Stimulated activated CD8-positive, alpha-beta memory T cell treated with anti-CD3 and anti-CD28 coated beads, Interleukin-15, amount 100 ng/mL, for 4 hours (primary cell): ENCODE results near the gene GNAI1.

Source experiments
- DNase-seq, 2 donors: peaks; one replicate each; pipeline ENCODE4 v3.0.0-alpha.2; 2020; ENCODE audit warnings: low read depth in 2 of 2

GNAI1 gene

GRCh38 chr7:80134536-80135308 lies at the start of gene GNAI1:
TSS of gene GNAI1 (plus strand) at chr7:80134831. CDS start at chr7:80135161, 330 bp downstream.
- no peak for DNase-seq

- no peak for DNase-seq
These were observed 47.4 kb upstream of the GNAI1 start for GRCh38 chr7:80087051-80087770.

GRCh38 chr7:80087771-80088170 lies 46.9 kb upstream of the GNAI1 start:
- no peak for DNase-seq

DNA sequence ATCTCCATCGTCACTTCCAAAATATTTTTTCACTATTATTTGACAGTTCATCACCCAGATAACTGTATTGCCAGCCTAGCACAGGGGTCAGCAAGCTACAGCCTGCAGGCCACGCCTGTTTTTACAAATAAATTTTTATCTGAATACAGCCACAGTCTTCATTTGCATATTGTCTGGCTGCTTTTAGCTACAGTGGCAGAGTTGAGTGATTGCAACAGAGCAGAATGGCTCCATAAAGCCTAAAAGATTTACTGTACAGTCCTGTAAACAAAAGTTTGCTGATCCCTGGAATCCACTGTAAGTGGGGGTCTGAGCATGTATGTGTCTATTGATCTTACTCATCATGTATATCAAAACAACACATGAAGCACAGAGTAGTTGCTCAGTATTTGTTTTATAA lies 45.9 kb upstream of the GNAI1 start:
- DNase-seq = no peak

- DNase-seq = no peak
These were observed 45.3 kb upstream of the GNAI1 start for GRCh38 chr7:80089366-80089765.

DNA sequence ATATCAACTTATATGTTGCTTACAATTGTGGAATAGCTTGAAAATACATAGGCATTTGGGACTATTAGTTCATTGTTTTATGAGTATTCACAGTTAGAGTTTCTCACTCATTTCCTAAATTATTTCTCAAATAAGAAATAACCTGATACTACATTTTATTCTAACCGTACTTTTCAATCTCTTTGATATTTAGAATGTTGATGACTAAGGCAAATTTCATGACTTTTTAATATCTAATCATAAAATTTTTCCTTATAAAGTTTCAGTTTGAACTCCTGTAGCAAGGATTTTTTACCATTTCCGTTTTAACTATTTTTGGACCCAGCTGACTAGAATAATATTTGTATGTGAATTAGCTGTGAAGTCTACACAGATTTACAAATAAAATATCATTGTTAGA lies 41.3 kb upstream of the GNAI1 start:
- no peak for DNase-seq

DNA sequence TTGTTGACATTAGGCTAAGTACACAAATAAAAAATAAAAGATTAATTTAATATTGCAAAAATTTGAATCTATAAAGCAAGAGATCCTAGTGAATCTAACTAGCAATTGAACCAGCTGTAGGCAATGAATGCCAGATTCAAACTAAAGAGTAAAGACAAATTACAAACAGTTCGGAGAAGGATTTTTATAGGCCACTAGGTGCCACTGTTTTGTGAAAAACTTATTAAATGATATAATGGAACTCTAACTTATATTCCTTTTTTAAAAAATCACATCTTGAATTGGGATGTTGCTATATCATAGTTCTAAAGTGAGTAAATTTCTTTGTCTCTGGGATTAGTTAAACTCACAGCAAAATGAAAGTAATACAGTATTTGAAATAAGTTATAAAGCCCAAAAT lies 39.1 kb upstream of the GNAI1 start:
- no peak for DNase-seq

DNA sequence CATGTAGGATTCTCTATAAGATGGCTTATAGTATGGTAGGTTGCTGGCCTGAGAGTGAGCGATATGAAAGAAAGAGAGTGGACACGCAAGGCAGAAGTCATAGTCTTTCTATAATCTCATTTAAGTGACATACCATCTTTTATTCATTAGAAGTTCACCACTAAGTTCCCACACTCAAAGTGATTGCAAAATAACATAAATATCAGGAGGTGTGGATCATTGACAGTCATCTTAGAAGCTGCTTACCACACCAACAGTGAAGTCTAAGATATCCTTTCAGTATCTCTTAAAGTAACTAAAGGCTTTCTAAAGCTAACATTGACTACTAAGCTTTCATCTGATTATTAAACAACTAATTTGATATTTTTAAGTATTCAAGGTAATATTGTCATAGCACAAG lies 36.9 kb upstream of the GNAI1 start:
- no peak for DNase-seq

- no peak for DNase-seq
These were observed 35.8 kb upstream of the GNAI1 start for GRCh38 chr7:80098795-80099194.

DNA sequence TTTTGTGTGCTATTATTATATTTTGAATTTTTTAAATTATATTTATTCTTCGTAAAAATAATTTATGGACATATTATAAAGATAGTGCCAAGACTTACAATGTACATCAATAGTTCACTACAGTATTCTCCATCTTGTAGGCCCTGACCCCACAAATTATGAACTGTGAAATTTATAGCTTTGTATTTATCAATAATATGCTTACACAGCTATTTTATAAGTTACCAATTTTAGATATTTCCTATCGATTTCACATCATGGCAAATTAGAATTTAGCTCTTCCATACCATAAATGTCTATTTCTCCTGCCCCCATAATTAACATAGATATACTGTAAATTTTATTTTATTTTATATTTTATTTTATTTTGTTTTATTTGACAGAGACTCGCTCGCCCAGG lies 34.4 kb upstream of the GNAI1 start:
- no peak for DNase-seq

DNA sequence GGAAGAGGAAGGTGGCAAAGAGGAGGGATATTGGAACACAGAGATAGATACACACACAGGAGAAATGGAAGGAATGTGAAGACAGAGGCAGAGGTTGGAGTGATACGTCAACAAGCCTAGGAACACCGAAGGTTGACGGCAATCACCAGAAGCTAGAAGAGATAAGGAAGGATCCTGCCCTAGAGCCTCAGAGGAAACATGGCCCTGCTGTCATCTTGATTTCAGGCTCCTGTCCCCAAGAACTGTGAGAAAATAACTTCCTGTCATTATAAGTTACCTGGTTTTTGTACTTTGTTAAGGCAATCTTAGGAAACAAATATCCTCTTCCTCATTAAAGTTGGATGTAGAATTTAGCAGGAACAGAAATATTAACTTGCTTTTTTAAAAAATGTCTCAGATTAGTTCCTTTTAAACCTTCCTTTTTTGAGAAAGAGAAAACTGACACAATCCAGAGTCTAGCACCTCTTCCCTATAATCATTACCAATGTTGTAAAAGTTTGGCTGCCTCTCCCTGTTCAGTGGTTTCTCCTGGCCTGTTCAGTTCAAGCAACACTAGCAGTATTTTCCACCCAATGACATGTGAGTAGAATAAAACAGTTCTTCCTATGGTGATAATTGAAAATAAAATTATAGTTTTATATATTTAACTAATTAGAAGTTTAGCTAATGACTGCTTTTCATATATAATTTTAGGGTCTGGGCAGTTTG lies 28.8 kb upstream of the GNAI1 start:
- no peak for DNase-seq

GRCh38 chr7:80106498-80107113 lies 28.0 kb upstream of the GNAI1 start:
- DNase-seq = no peak

DNA sequence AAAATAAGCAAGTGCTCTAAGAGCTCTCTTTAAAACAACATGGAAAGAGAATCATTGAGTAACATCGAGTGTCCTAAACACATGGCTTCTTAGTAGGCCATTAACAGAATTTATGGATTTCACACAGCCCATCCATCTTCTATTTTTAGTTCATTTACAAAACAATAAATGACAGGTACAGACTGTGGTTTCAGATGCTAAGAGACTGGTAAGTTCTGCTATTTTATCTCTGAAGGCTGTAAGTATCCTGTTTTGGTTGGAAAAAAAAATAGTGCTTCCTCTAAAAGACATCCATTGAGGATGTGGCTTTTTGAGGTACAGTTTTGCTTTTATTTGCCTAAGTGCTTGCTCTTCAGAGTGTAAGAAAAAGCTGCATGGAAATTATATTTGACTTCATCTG lies 27.4 kb upstream of the GNAI1 start:
- no peak for DNase-seq

DNA sequence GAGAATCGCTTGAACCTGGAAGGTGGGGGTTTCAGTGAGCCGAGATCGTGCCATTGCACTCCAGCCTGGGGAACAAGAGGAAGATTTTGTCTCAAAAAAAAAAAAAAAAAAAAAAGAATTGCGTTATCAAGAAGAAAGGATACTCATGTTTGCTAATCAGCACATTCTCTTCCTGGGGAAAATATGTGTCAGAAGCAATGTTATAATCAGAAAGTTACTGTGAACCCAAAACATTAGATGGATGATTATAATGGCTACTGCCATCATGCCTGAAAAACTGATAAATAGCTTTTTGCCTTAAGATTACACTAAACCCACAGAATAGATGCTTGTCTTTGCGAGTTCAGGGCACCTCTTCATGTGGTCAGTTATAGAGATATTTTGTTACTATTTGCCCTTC lies 24.3 kb upstream of the GNAI1 start:
- DNase-seq = no peak

DNA sequence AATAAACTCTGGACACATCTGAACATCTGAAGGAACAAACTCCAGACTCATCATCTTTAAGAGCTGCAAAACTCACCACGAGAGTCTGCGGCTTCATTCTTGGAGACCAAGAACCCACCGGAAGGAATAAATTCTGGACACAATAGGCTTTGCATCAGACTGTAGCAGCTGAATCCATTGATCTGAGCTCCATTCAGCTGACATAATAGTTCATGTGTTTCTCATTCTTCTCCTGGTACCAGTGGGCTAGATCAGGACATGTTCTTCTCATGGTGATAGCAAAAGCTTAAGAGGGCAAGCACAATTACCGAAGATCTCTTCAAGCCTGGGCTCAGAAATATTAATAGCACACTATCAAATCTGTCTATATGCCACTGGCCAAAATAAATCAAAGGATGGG lies 20.5 kb upstream of the GNAI1 start:
- no peak for DNase-seq

- DNase-seq = no peak
These were observed 9.9 kb upstream of the GNAI1 start for GRCh38 chr7:80124526-80125264.

- no peak for DNase-seq
These were observed 7.0 kb upstream of the GNAI1 start for GRCh38 chr7:80127412-80128160.

- no peak for DNase-seq
These were observed 5.7 kb upstream of the GNAI1 start for GRCh38 chr7:80128918-80129317.

DNA sequence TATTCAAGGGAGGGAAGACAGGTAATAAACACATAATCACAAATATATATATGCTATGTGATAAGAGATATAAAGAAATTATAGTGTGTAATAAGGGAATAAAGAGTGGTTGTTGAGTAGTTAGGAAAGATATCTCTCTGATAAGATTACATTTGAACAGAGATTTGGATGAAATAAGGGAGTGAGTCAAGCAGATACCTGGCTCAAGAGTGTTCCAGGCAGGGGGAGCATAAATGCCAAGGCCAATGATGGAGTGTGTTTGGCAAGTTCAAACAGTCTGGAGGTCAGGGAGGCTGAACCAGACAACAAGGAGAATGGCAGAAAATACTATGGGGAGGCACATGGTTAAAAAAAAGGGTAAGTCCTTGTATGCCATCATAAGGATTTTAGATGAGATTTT lies 4.8 kb upstream of the GNAI1 start:
- DNase-seq = no peak

DNA sequence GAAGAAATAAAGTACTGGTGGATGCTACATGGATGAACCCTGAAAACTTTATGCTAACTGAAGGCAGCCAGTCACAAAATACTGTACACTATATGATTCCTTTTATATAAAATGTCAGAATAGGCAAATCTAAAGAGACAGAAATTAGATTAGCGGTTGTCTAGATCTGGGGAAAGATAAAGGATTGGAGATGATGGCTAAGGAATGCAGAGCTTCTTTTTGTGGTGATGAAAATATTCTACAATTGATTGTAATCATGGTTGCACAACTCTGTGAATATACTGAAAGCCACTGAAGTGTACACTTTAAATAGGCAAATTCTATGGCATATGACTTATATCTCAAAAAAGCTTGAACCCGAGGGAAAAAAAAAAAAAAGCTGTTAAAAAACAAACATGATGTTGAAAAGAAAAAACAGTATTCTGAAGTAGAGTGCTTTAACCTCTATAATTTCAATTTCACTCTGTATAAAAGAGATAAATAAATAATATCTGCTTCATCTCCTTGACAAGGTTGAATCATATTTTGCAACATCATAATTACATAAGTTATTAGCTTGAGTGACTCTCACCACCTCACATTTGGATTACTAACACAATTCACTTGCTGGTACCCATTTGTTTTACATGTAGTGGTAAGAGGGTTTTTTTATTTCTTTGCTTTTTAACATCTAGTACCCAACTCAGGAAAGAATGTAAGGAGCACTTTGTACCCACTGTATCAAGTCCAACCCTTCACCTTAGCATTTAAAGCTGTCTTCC lies 2.8 kb upstream of the GNAI1 start:
- DNase-seq = no peak
